Middle frontal gyrus (tissue), 1 donor: ENCODE measurements around the gene CLASRP.

Experiments
- DNase-seq: peaks from one replicate; pipeline ENCODE4 v3.0.0-alpha.2; 2015; ENCODE audit warnings: low spot score; ENCODE audit errors: extremely low spot score

Gene CLASRP

GRCh38 chr19:45019187-45019586 is 19.7 kb upstream of the CLASRP start:
- no peak for DNase-seq

GRCh38 chr19:45020071-45020470 is 18.8 kb upstream of the CLASRP start:
- no peak for DNase-seq

- no peak for DNase-seq
Observed at GRCh38 chr19:45021971-45022370, 16.9 kb upstream of the CLASRP start.

GRCh38 chr19:45023048-45023447 is 15.8 kb upstream of the CLASRP start:
- DNase-seq, result no peak

- DNase-seq, result no peak
Observed at GRCh38 chr19:45025264-45025663, 13.6 kb upstream of the CLASRP start.

- no peak for DNase-seq
Observed at GRCh38 chr19:45027371-45027770, 11.5 kb upstream of the CLASRP start.

- DNase-seq, result no peak
Observed at GRCh38 chr19:45030825-45031224, 8.0 kb upstream of the CLASRP start.

GRCh38 chr19:45032421-45032820 is 6.4 kb upstream of the CLASRP start:
- DNase-seq, result no peak

GRCh38 chr19:45035755-45036154 is 3.1 kb upstream of the CLASRP start:
- DNase-seq, result no peak

GRCh38 chr19:45037393-45038169 is 1.3 kb upstream of the CLASRP start:
- no peak for DNase-seq

GRCh38 chr19:45040059-45040771 is 1.4 kb downstream of the CLASRP start:
- DNase-seq, result no peak

GRCh38 chr19:45041125-45041524 is 2.3 kb downstream of the CLASRP start:
- DNase-seq, result no peak

- peak; percentile 78 for DNase-seq
Observed at GRCh38 chr19:45045671-45046353, 7.0 kb downstream of the CLASRP start.

GRCh38 chr19:45046355-45046754 is 7.5 kb downstream of the CLASRP start:
- no peak for DNase-seq

GRCh38 chr19:45047188-45047797 is 8.4 kb downstream of the CLASRP start:
- no peak for DNase-seq

GRCh38 chr19:45049073-45049736 is 10.4 kb downstream of the CLASRP start:
- DNase-seq, result no peak

GRCh38 chr19:45050036-45050435 is 11.2 kb downstream of the CLASRP start:
- DNase-seq, result no peak

GRCh38 chr19:45051929-45052579 is 13.2 kb downstream of the CLASRP start:
- no peak for DNase-seq

GRCh38 chr19:45056831-45057230 is 18.0 kb downstream of the CLASRP start:
- DNase-seq, result no peak

- DNase-seq, result no peak
Observed at GRCh38 chr19:45057444-45057843, 18.6 kb downstream of the CLASRP start.
